K562 (cell line): ENCODE measurements around the gene CENPX. TPM values are rescaled to one million over a fixed set of nuclear protein-coding genes. Genes with fewer than 3 reads are reported as not detected.

Experiments used
- FOS ChIP-seq: IDR thresholded peaks from 3 replicates; pipeline ENCODE4 v1.6.1; 2011; ENCODE audit not compliant: insufficient read length; ENCODE audit errors: extremely low read depth
- MECOM ChIP-seq: fragments of 250-450 bp; sonication (Bioruptor Pico); IDR thresholded peaks from 2 replicates; pipeline ENCODE4 v1.8.0; 2022; ENCODE audit warnings: inconsistent platforms
- MEIS2 ChIP-seq: fragments of 450-650 bp; IDR thresholded peaks from 2 replicates; pipeline ENCODE4 v1.6.1; 2014; ENCODE audit warnings: mild to moderate bottlenecking; ENCODE audit not compliant: partially characterized antibody
- MYNN ChIP-seq, 2 experiments: sonication (generic); formaldehyde crosslinking in 1 of 2; IDR thresholded peaks; 2 replicates each; pipeline versions ENCODE4 v1.5.0 to v1.6.1; 2016 to 2020; ENCODE audit warnings: antibody characterized with exemption in 1 of 2, missing genetic modification reagents in 1 of 2
- NFYB ChIP-seq: IDR thresholded peaks from 2 replicates; pipeline ENCODE4 v1.6.1; 2011; ENCODE audit warnings: mild to moderate bottlenecking, moderate library complexity; ENCODE audit not compliant: insufficient read length; ENCODE audit errors: extremely low read depth
- SRSF3 ChIP-seq: fragments of 200-400 bp; formaldehyde crosslinking; IDR thresholded peaks from 2 replicates; pipeline ENCODE4 v1.6.1; 2016; ENCODE audit warnings: mild to moderate bottlenecking, low read length, moderate library complexity; ENCODE audit not compliant: insufficient read depth
- SRSF7 ChIP-seq: fragments of 200-400 bp; formaldehyde crosslinking; optimal IDR thresholded peaks from 2 replicates; pipeline ENCODE3; 2017; ENCODE audit warnings: mild to moderate bottlenecking, low read depth, low read length
- TRIM24 ChIP-seq, 2 experiments: fragments of 450-650 bp; IDR thresholded peaks; 2 replicates each; pipeline ENCODE4 v1.6.1; 2016
- ZNF347 ChIP-seq: fragments of 450-650 bp; formaldehyde crosslinking; IDR thresholded peaks from 2 replicates; pipeline ENCODE4 v1.4.0; 2020; ENCODE audit warnings: low read depth, mild to moderate bottlenecking, moderate library complexity
- ZNF41 ChIP-seq: fragments of 250-450 bp; sonication (Bioruptor Pico); conservative IDR thresholded peaks from 2 replicates; pipeline ENCODE4 v1.4.0; 2020; ENCODE audit warnings: mild to moderate bottlenecking
- polyA plus RNA-seq, 8 experiments: library from polyadenylated mRNA; depleted of rRNA in 4 of 8; stranded (reverse) in 5 of 8; unstranded in 3 of 8; fragments of >200 nt; fragmentation: Nextera tagmentation in 2 of 8; fragmentation: Illumina TruSeq in 1 of 8; extraction: Ambion mirVana in 2 of 8; extraction: Trizol in 1 of 8; gene quantifications; 2 replicates each; pipeline versions ENCODE4 v1.2.1 to v1.2.3, GENCODE V29; 2011 to 2014; ENCODE audit warnings: inconsistent platforms in 1 of 8, missing spikeins in 1 of 8
- total RNA-seq, 7 experiments: library from RNA; depleted of rRNA in 6 of 7; stranded (reverse); fragments of >200 nt in 6 of 7; fragmentation: Illumina TruSeq in 2 of 7; extraction: Trizol in 2 of 7; gene quantifications; 2 replicates each; pipeline versions ENCODE4 v1.2.1 to v1.2.3, GENCODE V29; 2011 to 2021; ENCODE audit warnings: low replicate concordance in 1 of 7
- TF ChIP-seq, protein P1 (sequence below): sonication (generic); formaldehyde crosslinking; IDR thresholded peaks from 2 replicates; pipeline ENCODE4 v1.8.1; 2022; ENCODE audit warnings: missing genetic modification reagents
- TF ChIP-seq, protein P2 (sequence below): sonication (generic); formaldehyde crosslinking; IDR thresholded peaks from 2 replicates; pipeline ENCODE4 v1.8.0; 2022; ENCODE audit warnings: missing genetic modification reagents, mild to moderate bottlenecking, borderline replicate concordance
- TF ChIP-seq, protein P3 (sequence below): fragments of 250-450 bp; sonication (Bioruptor Pico); IDR thresholded peaks from 2 replicates; pipeline ENCODE4 v1.4.0; 2020; ENCODE audit warnings: mild to moderate bottlenecking, moderate library complexity, borderline replicate concordance

The CENPX gene
- total and polyA plus RNA-seq, 9 of the 15 experiments (the other 6 are each of a cell fraction or from before 2014, with no cell fraction given), result 32.7 to 352 (median 127) TPM

DNA sequence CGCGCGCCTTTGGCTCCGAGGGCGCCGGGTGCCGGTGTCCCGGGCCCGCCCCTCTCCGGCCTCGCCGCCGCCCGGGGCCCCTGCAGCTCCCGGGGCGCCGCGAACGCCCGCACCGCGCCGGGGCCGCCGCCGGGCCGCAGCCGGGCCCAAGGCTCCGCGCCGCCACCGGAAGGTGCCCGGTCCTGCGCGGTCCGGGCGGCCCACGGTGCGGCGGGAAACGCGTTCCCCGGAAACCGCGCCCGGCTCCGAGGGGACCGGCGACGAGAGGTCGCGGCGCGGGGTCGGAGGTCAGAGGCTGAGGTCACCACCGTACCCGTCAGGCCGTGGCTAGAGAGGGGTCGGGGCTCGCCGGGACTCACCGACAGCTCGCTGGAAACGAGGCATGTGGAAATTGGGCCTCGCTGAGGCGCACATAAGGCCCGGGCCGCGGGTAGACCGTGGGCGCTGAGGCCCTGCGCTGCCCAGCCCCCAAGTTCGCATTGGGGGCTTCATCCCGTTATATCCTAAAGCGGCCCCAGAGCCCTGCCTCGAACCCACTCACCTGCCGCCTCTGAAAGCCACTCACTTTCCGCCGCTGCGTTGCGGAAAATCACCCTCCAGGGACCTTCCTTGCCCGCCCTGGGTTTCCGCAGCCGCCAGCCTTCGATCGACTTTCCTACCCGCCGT is 43.1 kb upstream of the CENPX start, which contains the start of gene DUS1L (continued):
- TF ChIP-seq NFYB (no peak), ZNF41 (peak; percentile 69; the same call in 1 of the 2 replicates), MYNN (IDR thresholded peaks at IDR 0.05) (no peak), MYNN (CRISPR knock-in tag; IDR thresholded peaks at IDR 0.05) (no peak), ZNF347 (CRISPR knock-in tag) (no peak), SRSF3 (no peak), SRSF7 (no peak), MECOM (CRISPR knock-in tag) (no peak), TRIM24 (IDR thresholded peaks at IDR 0.05) (peak in 1 of 2 experiments; percentile 99; a peak in 2 of 4 replicates), MEIS2 (no peak), FOS (no peak)
- TF ChIP-seq, protein P1, sequence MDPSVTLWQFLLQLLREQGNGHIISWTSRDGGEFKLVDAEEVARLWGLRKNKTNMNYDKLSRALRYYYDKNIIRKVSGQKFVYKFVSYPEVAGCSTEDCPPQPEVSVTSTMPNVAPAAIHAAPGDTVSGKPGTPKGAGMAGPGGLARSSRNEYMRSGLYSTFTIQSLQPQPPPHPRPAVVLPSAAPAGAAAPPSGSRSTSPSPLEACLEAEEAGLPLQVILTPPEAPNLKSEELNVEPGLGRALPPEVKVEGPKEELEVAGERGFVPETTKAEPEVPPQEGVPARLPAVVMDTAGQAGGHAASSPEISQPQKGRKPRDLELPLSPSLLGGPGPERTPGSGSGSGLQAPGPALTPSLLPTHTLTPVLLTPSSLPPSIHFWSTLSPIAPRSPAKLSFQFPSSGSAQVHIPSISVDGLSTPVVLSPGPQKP (CRISPR knock-in tag), result no peak
- TF ChIP-seq, protein P2, sequence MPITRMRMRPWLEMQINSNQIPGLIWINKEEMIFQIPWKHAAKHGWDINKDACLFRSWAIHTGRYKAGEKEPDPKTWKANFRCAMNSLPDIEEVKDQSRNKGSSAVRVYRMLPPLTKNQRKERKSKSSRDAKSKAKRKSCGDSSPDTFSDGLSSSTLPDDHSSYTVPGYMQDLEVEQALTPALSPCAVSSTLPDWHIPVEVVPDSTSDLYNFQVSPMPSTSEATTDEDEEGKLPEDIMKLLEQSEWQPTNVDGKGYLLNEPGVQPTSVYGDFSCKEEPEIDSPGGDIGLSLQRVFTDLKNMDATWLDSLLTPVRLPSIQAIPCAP (CRISPR knock-in tag), result no peak
- TF ChIP-seq, protein P3, sequence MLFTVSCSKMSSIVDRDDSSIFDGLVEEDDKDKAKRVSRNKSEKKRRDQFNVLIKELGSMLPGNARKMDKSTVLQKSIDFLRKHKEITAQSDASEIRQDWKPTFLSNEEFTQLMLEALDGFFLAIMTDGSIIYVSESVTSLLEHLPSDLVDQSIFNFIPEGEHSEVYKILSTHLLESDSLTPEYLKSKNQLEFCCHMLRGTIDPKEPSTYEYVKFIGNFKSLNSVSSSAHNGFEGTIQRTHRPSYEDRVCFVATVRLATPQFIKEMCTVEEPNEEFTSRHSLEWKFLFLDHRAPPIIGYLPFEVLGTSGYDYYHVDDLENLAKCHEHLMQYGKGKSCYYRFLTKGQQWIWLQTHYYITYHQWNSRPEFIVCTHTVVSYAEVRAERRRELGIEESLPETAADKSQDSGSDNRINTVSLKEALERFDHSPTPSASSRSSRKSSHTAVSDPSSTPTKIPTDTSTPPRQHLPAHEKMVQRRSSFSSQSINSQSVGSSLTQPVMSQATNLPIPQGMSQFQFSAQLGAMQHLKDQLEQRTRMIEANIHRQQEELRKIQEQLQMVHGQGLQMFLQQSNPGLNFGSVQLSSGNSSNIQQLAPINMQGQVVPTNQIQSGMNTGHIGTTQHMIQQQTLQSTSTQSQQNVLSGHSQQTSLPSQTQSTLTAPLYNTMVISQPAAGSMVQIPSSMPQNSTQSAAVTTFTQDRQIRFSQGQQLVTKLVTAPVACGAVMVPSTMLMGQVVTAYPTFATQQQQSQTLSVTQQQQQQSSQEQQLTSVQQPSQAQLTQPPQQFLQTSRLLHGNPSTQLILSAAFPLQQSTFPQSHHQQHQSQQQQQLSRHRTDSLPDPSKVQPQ (CRISPR knock-in tag), result no peak
